Measurements from ENCODE around the gene CD7. TPM values are rescaled to one million over a fixed set of nuclear protein-coding genes. Genes with fewer than 3 reads are reported as not detected.

Gene CD7
- total and polyA plus RNA-seq, 9 of the 15 experiments (the other 6 are each of a cell fraction or from before 2014, with no cell fraction given): 0.21 to 0.35 TPM; not detected in 7

DNA sequence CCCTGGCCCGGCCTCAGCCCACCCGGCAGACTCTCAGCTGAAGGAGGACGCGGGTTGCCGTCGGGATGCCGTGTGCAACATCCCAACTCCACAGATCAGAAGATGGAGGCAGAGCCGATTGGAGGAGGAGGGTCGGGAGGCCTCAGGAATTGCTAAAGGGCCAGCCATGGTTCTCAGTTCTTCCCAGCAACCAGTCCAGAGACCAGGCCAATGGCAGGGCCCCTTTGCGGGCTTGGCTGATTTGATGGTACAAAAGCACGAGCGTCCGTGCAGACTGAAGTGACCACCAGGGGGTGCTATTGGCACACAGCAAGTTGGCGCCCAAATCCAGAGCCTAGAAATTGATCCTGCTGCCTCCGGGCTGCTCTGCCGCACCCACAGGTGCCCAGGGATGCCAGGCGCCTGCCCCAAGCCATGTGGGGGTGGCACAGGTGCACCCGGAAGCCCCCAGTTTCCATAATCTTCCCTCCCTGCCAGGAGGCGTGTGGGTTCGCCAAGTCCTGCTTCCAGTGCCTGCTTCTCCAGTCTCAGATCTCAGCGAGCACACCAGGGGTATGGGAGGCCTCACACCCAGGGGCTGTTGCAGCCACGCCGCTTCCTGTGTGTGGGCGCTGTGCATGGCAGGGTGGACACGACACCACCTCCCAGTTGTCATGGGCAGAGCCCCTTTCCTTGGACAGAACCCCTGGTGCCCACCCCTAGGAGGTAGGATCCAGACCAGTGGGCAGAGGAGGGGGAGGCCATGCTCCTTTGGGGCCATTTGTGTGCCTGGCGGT, 34.5 kb upstream of the CD7 start (continued):
- no peak for TF ChIP-seq HNRNPUL1 (IDR thresholded peaks at IDR 0.05; ENCODE audit: low read length)
- no peak for TF ChIP-seq SRF (CRISPR knock-in tag; IDR thresholded peaks at IDR 0.05)
- TF ChIP-seq FOS (IDR thresholded peaks at IDR 0.05; ENCODE audit: extremely low read depth, insufficient read length): no peak
- TF ChIP-seq, protein P1, sequence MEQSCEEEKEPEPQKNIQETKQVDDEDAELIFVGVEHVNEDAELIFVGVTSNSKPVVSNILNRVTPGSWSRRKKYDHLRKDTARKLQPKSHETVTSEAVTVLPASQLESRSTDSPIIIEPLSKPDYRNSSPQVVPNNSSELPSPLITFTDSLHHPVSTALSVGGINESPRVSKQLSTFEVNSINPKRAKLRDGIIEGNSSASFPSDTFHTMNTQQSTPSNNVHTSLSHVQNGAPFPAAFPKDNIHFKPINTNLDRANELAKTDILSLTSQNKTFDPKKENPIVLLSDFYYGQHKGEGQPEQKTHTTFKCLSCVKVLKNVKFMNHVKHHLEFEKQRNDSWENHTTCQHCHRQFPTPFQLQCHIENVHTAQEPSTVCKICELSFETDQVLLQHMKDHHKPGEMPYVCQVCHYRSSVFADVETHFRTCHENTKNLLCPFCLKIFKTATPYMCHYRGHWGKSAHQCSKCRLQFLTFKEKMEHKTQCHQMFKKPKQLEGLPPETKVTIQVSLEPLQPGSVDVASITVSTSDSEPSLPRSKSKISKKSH (CRISPR knock-in tag; IDR thresholded peaks at IDR 0.05): no peak
- TF ChIP-seq ZNF785 (CRISPR knock-in tag; IDR thresholded peaks at IDR 0.05): no peak
- TF ChIP-seq, protein P2, sequence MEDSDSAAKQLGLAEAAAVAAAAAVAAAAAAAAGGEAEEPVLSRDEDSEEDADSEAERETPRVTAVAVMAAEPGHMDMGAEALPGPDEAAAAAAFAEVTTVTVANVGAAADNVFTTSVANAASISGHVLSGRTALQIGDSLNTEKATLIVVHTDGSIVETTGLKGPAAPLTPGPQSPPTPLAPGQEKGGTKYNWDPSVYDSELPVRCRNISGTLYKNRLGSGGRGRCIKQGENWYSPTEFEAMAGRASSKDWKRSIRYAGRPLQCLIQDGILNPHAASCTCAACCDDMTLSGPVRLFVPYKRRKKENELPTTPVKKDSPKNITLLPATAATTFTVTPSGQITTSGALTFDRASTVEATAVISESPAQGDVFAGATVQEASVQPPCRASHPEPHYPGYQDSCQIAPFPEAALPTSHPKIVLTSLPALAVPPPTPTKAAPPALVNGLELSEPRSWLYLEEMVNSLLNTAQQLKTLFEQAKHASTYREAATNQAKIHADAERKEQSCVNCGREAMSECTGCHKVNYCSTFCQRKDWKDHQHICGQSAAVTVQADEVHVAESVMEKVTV (CRISPR knock-in tag; IDR thresholded peaks at IDR 0.05): peak; percentile 84
- no peak for TF ChIP-seq NR2F6 (CRISPR knock-in tag; IDR thresholded peaks at IDR 0.05)
- TF ChIP-seq, protein P3, sequence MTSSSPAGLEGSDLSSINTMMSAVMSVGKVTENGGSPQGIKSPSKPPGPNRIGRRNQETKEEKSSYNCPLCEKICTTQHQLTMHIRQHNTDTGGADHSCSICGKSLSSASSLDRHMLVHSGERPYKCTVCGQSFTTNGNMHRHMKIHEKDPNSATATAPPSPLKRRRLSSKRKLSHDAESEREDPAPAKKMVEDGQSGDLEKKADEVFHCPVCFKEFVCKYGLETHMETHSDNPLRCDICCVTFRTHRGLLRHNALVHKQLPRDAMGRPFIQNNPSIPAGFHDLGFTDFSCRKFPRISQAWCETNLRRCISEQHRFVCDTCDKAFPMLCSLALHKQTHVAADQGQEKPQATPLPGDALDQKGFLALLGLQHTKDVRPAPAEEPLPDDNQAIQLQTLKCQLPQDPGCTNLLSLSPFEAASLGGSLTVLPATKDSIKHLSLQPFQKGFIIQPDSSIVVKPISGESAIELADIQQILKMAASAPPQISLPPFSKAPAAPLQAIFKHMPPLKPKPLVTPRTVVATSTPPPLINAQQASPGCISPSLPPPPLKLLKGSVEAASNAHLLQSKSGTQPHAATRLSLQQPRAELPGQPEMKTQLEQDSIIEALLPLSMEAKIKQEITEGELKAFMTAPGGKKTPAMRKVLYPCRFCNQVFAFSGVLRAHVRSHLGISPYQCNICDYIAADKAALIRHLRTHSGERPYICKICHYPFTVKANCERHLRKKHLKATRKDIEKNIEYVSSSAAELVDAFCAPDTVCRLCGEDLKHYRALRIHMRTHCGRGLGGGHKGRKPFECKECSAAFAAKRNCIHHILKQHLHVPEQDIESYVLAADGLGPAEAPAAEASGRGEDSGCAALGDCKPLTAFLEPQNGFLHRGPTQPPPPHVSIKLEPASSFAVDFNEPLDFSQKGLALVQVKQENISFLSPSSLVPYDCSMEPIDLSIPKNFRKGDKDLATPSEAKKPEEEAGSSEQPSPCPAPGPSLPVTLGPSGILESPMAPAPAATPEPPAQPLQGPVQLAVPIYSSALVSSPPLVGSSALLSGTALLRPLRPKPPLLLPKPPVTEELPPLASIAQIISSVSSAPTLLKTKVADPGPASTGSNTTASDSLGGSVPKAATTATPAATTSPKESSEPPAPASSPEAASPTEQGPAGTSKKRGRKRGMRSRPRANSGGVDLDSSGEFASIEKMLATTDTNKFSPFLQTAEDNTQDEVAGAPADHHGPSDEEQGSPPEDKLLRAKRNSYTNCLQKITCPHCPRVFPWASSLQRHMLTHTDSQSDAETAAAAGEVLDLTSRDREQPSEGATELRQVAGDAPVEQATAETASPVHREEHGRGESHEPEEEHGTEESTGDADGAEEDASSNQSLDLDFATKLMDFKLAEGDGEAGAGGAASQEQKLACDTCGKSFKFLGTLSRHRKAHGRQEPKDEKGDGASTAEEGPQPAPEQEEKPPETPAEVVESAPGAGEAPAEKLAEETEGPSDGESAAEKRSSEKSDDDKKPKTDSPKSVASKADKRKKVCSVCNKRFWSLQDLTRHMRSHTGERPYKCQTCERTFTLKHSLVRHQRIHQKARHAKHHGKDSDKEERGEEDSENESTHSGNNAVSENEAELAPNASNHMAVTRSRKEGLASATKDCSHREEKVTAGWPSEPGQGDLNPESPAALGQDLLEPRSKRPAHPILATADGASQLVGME (CRISPR knock-in tag; IDR thresholded peaks at IDR 0.05): no peak
- no peak for TF ChIP-seq NONO (IDR thresholded peaks at IDR 0.05; ENCODE audit: low read depth in 2 of 2, low read length in 1 of 2)
- TF ChIP-seq U2AF1 (optimal IDR thresholded peaks at IDR 0.05; ENCODE audit: low read depth, low read length): no peak
- no peak for TF ChIP-seq EP300 (IDR thresholded peaks at IDR 0.05; ENCODE audit: low read length)
- TF ChIP-seq ZBED1 (IDR thresholded peaks at IDR 0.05): no peak
- TF ChIP-seq TCFL5 (CRISPR knock-in tag; conservative IDR thresholded peaks at IDR 0.05): no peak
- TF ChIP-seq ZSCAN29 (IDR thresholded peaks at IDR 0.05): no peak
- TF ChIP-seq ADNP (tag; IDR thresholded peaks at IDR 0.05): no peak
- TF ChIP-seq SLC30A9 (CRISPR knock-in tag; IDR thresholded peaks at IDR 0.05): no peak
- no peak for TF ChIP-seq TAF1 (IDR thresholded peaks at IDR 0.05; ENCODE audit: control insufficient read depth, extremely low read depth, insufficient read depth, low read length, severe bottlenecking)
- TF ChIP-seq, protein P4, sequence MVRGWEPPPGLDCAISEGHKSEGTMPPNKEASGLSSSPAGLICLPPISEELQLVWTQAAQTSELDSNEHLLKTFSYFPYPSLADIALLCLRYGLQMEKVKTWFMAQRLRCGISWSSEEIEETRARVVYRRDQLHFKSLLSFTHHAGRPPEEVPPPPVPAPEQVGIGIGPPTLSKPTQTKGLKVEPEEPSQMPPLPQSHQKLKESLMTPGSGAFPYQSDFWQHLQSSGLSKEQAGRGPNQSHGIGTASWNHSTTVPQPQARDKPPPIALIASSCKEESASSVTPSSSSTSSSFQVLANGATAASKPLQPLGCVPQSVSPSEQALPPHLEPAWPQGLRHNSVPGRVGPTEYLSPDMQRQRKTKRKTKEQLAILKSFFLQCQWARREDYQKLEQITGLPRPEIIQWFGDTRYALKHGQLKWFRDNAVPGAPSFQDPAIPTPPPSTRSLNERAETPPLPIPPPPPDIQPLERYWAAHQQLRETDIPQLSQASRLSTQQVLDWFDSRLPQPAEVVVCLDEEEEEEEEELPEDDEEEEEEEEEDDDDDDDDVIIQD (CRISPR knock-in tag; IDR thresholded peaks at IDR 0.05): no peak

Measured in K562 (cell line).